HepG2 (cell line): ENCODE data around the gene LCK. TPM values are rescaled to one million over a fixed set of nuclear protein-coding genes. Genes with fewer than 3 reads are reported as not detected.

Experiments used
- ARNTL ChIP-seq: sonication (generic); formaldehyde crosslinking; IDR thresholded peaks from 2 replicates; pipeline ENCODE4 v1.4.0; 2020; ENCODE audit warnings: mild to moderate bottlenecking, missing genetic modification reagents
- CBFB ChIP-seq: sonication (generic); formaldehyde crosslinking; IDR thresholded peaks from 2 replicates; pipeline ENCODE4 v1.4.0; 2020; ENCODE audit warnings: missing genetic modification reagents
- HOXD1 ChIP-seq: sonication (generic); formaldehyde crosslinking; IDR thresholded peaks from 2 replicates; pipeline ENCODE4 v1.5.0; 2020; ENCODE audit warnings: missing genetic modification reagents
- KLF9 ChIP-seq: IDR thresholded peaks from 2 replicates; pipeline ENCODE4 v1.6.1; 2016; ENCODE audit warnings: low read depth
- KMT2A ChIP-seq: sonication (generic); formaldehyde crosslinking; IDR thresholded peaks from 2 replicates; pipeline ENCODE4 v1.4.0; 2020; ENCODE audit warnings: missing genetic modification reagents
- MYC ChIP-seq: sonication (generic); formaldehyde crosslinking; IDR thresholded peaks from 2 replicates; pipeline ENCODE4 v1.9.0; 2021; ENCODE audit warnings: missing genetic modification reagents, borderline replicate concordance
- SRF ChIP-seq: IDR thresholded peaks from 2 replicates; pipeline ENCODE4 v1.6.1; 2011; ENCODE audit warnings: mild to moderate bottlenecking, low read depth, low read length, moderate library complexity
- SSRP1 ChIP-seq: IDR thresholded peaks from 2 replicates; pipeline ENCODE4 v1.6.1; 2016; ENCODE audit warnings: control low read depth
- THYN1 ChIP-seq: sonication (generic); formaldehyde crosslinking; IDR thresholded peaks from 2 replicates; pipeline ENCODE4 v1.8.1; 2023; ENCODE audit warnings: low read depth, mild to moderate bottlenecking, moderate library complexity, missing genetic modification reagents, borderline replicate concordance
- TP53 ChIP-seq: sonication (generic); formaldehyde crosslinking; conservative IDR thresholded peaks from 2 replicates; pipeline ENCODE4 v1.4.0; 2020; ENCODE audit warnings: missing genetic modification reagents
- ZNF7 ChIP-seq: IDR thresholded peaks from 2 replicates; pipeline ENCODE4 v1.6.1; 2016; ENCODE audit warnings: missing biosample characterization, missing genetic modification reagents
- polyA plus RNA-seq, 8 experiments: library from polyadenylated mRNA; depleted of rRNA in 3 of 8; stranded (reverse) in 7 of 8; unstranded in 1 of 8; fragments of >200 nt; fragmentation: Illumina TruSeq in 4 of 8; extraction: Trizol in 4 of 8; gene quantifications; 2 replicates each; pipeline versions ENCODE4 v1.2.1 to v1.2.3, GENCODE V29; 2011 to 2016; ENCODE audit warnings: low read depth in 4 of 8, missing spikeins in 1 of 8, mixed read lengths in 1 of 8; ENCODE audit not compliant: insufficient read depth in 1 of 8
- total RNA-seq, 5 experiments: library from RNA; depleted of rRNA; stranded (reverse); fragments of >200 nt; fragmentation: Illumina TruSeq; extraction: Trizol; gene quantifications; 2 replicates each; pipeline ENCODE4 v1.2.3, GENCODE V29; 2016; ENCODE audit warnings: low read depth in 1 of 5
- TF ChIP-seq, protein P1 (sequence below): sonication (generic); formaldehyde crosslinking; IDR thresholded peaks from 2 replicates; pipeline ENCODE4 v1.4.0; 2020; ENCODE audit warnings: missing genetic modification reagents
- TF ChIP-seq, protein P2 (sequence below): sonication (generic); formaldehyde crosslinking; IDR thresholded peaks from 2 replicates; pipeline ENCODE4 v1.4.0; 2020; ENCODE audit warnings: missing genetic modification reagents, mild to moderate bottlenecking, borderline replicate concordance
- TF ChIP-seq, protein P3 (sequence below): sonication (generic); formaldehyde crosslinking; IDR thresholded peaks from 2 replicates; pipeline ENCODE4 v1.4.0; 2020; ENCODE audit warnings: mild to moderate bottlenecking, missing genetic modification reagents
- TF ChIP-seq, protein P4 (sequence below): sonication (generic); formaldehyde crosslinking; IDR thresholded peaks from 2 replicates; pipeline ENCODE4 v1.9.0; 2022; ENCODE audit warnings: missing genetic modification reagents, mild to moderate bottlenecking, borderline replicate concordance
- TF ChIP-seq, protein P5 (sequence below): sonication (generic); formaldehyde crosslinking; conservative IDR thresholded peaks from 2 replicates; pipeline ENCODE4 v1.8.0; 2022; ENCODE audit warnings: mild to moderate bottlenecking, moderate library complexity, missing genetic modification reagents

The LCK gene
- total and polyA plus RNA-seq, 2 of the 13 experiments (the other 11 are each of a cell fraction or from before 2014, with no cell fraction given), result 0.93 to 1.8 TPM

DNA sequence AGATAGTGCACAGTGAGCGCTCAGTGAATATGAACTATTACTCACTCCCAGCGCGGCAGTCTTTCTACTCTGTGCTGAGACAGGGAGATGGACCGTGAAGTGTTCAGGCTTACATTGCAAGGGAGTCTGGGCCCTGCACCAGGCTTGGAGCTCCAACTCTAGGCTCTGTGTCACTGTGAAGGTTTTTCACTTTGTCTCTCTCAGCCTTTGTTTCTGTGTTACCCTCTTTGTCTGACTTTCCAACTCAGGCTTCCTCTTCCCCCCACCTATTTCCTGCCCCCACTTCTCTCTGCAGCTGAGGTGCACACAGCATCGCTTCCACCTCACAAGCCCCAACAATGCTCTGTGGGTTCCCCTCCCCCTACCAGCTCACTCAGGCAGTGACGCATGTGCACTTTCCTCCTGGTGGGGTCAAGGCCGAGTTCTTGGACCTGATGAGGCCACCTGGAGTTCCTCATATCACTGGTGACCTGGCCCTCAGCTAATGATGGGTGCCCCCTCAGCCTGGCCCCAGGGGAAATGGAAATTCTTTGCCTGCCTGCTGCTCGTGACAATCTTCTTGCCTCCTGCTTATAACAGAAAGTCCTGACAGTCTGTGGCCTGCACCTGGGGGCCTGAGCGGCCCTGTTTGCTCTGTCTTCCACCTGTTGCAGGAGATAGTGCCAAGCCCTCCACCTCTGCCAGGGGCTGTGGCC, 1.1 kb upstream of the LCK start (continued):
- TF ChIP-seq, protein P1, sequence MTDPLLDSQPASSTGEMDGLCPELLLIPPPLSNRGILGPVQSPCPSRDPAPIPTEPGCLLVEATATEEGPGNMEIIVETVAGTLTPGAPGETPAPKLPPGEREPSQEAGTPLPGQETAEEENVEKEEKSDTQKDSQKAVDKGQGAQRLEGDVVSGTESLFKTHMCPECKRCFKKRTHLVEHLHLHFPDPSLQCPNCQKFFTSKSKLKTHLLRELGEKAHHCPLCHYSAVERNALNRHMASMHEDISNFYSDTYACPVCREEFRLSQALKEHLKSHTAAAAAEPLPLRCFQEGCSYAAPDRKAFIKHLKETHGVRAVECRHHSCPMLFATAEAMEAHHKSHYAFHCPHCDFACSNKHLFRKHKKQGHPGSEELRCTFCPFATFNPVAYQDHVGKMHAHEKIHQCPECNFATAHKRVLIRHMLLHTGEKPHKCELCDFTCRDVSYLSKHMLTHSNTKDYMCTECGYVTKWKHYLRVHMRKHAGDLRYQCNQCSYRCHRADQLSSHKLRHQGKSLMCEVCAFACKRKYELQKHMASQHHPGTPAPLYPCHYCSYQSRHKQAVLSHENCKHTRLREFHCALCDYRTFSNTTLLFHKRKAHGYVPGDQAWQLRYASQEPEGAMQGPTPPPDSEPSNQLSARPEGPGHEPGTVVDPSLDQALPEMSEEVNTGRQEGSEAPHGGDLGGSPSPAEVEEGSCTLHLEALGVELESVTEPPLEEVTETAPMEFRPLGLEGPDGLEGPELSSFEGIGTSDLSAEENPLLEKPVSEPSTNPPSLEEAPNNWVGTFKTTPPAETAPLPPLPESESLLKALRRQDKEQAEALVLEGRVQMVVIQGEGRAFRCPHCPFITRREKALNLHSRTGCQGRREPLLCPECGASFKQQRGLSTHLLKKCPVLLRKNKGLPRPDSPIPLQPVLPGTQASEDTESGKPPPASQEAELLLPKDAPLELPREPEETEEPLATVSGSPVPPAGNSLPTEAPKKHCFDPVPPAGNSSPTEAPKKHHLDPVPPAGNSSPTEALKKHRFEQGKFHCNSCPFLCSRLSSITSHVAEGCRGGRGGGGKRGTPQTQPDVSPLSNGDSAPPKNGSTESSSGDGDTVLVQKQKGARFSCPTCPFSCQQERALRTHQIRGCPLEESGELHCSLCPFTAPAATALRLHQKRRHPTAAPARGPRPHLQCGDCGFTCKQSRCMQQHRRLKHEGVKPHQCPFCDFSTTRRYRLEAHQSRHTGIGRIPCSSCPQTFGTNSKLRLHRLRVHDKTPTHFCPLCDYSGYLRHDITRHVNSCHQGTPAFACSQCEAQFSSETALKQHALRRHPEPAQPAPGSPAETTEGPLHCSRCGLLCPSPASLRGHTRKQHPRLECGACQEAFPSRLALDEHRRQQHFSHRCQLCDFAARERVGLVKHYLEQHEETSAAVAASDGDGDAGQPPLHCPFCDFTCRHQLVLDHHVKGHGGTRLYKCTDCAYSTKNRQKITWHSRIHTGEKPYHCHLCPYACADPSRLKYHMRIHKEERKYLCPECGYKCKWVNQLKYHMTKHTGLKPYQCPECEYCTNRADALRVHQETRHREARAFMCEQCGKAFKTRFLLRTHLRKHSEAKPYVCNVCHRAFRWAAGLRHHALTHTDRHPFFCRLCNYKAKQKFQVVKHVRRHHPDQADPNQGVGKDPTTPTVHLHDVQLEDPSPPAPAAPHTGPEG, result no peak; the same call in 1 of the 2 replicates
- TF ChIP-seq KLF9 (CRISPR knock-in tag) (no peak), CBFB (CRISPR knock-in tag) (0 out of 2 replicates have a peak, but pooled peaks have one; percentile 30), HOXD1 (CRISPR knock-in tag) (no peak), THYN1 (CRISPR knock-in tag) (no peak), KMT2A (peak; percentile 47; the same call in 1 of the 2 replicates), ZNF7 (no peak), MYC (CRISPR knock-in tag) (peak; percentile 86; the same call in 1 of the 2 replicates), SSRP1 (CRISPR knock-in tag) (no peak), SRF (no peak), TP53 (CRISPR knock-in tag) (0 out of 2 replicates have a peak, but pooled peaks have one; percentile 64), ARNTL (CRISPR knock-in tag) (peak; percentile 88)
- TF ChIP-seq, protein P2, sequence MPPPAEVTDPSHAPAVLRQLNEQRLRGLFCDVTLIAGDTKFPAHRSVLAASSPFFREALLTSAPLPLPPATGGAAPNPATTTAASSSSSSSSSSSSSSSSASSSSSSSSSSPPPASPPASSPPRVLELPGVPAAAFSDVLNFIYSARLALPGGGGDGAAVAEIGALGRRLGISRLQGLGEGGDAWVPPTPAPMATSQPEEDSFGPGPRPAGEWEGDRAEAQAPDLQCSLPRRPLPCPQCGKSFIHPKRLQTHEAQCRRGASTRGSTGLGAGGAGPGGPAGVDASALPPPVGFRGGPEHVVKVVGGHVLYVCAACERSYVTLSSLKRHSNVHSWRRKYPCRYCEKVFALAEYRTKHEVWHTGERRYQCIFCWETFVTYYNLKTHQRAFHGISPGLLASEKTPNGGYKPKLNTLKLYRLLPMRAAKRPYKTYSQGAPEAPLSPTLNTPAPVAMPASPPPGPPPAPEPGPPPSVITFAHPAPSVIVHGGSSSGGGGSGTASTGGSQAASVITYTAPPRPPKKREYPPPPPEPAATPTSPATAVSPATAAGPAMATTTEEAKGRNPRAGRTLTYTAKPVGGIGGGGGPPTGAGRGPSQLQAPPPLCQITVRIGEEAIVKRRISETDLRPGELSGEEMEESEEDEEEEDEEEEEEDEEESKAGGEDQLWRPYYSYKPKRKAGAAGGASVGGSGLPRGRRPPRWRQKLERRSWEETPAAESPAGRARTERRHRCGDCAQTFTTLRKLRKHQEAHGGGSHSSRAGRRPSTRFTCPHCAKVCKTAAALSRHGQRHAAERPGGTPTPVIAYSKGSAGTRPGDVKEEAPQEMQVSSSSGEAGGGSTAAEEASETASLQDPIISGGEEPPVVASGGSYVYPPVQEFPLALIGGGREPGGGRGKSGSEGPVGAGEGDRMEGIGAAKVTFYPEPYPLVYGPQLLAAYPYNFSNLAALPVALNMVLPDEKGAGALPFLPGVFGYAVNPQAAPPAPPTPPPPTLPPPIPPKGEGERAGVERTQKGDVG (CRISPR knock-in tag), result no peak
- TF ChIP-seq, protein P3, sequence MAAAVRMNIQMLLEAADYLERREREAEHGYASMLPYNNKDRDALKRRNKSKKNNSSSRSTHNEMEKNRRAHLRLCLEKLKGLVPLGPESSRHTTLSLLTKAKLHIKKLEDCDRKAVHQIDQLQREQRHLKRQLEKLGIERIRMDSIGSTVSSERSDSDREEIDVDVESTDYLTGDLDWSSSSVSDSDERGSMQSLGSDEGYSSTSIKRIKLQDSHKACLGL (CRISPR knock-in tag), result no peak
- TF ChIP-seq, protein P4, sequence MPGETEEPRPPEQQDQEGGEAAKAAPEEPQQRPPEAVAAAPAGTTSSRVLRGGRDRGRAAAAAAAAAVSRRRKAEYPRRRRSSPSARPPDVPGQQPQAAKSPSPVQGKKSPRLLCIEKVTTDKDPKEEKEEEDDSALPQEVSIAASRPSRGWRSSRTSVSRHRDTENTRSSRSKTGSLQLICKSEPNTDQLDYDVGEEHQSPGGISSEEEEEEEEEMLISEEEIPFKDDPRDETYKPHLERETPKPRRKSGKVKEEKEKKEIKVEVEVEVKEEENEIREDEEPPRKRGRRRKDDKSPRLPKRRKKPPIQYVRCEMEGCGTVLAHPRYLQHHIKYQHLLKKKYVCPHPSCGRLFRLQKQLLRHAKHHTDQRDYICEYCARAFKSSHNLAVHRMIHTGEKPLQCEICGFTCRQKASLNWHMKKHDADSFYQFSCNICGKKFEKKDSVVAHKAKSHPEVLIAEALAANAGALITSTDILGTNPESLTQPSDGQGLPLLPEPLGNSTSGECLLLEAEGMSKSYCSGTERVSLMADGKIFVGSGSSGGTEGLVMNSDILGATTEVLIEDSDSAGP (CRISPR knock-in tag), result peak; percentile 36
- TF ChIP-seq, protein P5, sequence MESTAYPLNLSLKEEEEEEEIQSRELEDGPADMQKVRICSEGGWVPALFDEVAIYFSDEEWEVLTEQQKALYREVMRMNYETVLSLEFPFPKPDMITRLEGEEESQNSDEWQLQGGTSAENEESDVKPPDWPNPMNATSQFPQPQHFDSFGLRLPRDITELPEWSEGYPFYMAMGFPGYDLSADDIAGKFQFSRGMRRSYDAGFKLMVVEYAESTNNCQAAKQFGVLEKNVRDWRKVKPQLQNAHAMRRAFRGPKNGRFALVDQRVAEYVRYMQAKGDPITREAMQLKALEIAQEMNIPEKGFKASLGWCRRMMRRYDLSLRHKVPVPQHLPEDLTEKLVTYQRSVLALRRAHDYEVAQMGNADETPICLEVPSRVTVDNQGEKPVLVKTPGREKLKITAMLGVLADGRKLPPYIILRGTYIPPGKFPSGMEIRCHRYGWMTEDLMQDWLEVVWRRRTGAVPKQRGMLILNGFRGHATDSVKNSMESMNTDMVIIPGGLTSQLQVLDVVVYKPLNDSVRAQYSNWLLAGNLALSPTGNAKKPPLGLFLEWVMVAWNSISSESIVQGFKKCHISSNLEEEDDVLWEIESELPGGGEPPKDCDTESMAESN (CRISPR knock-in tag), result no peak
